ENCODE measurements around the gene VPS52.
A peak's percentile ranks its signal among the peaks of the same experiment; 100 is the strongest.

VPS52 gene

GRCh38 chr6:33209856-33210255, 61.8 kb downstream of the VPS52 start:
- H3K9me3 ChIP-seq (ENCODE audit: insufficient read depth, low read length), result no peaks in the 10 kb centered on the region
- TF ChIP-seq CTCF (IDR thresholded peaks at IDR 0.05; ENCODE audit: low read depth, low read length), result no peak
- no peak for TF ChIP-seq EZH2phosphoT487 (IDR thresholded peaks at IDR 0.05; ENCODE audit: low read depth)
- H3K4me3 ChIP-seq (ENCODE audit: low read length), result no peak overlapping the region
- H4K20me1 ChIP-seq (ENCODE audit: insufficient read depth, low read length), result no peaks in the 10 kb centered on the region; the same call in 1 of the 2 replicates
- H3K4me1 ChIP-seq (ENCODE audit: low read length), result peaks cover 26% of the 10 kb centered on the region
- H2AFZ ChIP-seq (ENCODE audit: low read depth, low read length), result no peak overlapping the region
- H3K4me2 ChIP-seq (ENCODE audit: low read length), result no peak overlapping the region
- H3K9ac ChIP-seq (ENCODE audit: low read length), result no peak overlapping the region
- H3K79me2 ChIP-seq (ENCODE audit: low read length), result no peaks in the 10 kb centered on the region
- H3K36me3 ChIP-seq (replicated peaks; ENCODE audit: low read depth, low read length), result peaks cover 3% of the 10 kb centered on the region
- no peak overlapping the region for H3K27ac ChIP-seq (ENCODE audit: low read length)
- H3K27me3 ChIP-seq (ENCODE audit: low read depth, low read length), result 0 out of 2 replicates have a peak, but pooled peaks cover 4% of the 10 kb centered on the region

- H3K9ac ChIP-seq (ENCODE audit: low read length), result peak within 1 kb of the TSS; percentile 98
- H4K20me1 ChIP-seq (ENCODE audit: insufficient read depth, low read length), result no peaks in the 10 kb centered on the region; the same call in 1 of the 2 replicates
- no peak within 1 kb of the TSS; the same call in 1 of the 2 replicates for H2AFZ ChIP-seq (ENCODE audit: low read depth, low read length)
- 0 out of 2 replicates have a peak, but pooled peaks cover under 1% of the 10 kb centered on the region for H3K27me3 ChIP-seq (ENCODE audit: low read depth, low read length)
- H3K4me3 ChIP-seq (ENCODE audit: low read length), result peak within 1 kb of the TSS; percentile 96
- peak within 1 kb of the TSS; percentile 96 for H3K4me2 ChIP-seq (ENCODE audit: low read length)
- H3K79me2 ChIP-seq (ENCODE audit: low read length), result no peaks in the 10 kb centered on the region
- TF ChIP-seq EZH2phosphoT487 (IDR thresholded peaks at IDR 0.05; ENCODE audit: low read depth), result no peak
- no peak for TF ChIP-seq CTCF (IDR thresholded peaks at IDR 0.05; ENCODE audit: low read depth, low read length)
- no peaks in the 10 kb centered on the region for H3K9me3 ChIP-seq (ENCODE audit: insufficient read depth, low read length)
- peaks cover 6% of the 10 kb centered on the region for H3K36me3 ChIP-seq (replicated peaks; ENCODE audit: low read depth, low read length)
- peaks cover 27% of the 10 kb centered on the region for H3K4me1 ChIP-seq (ENCODE audit: low read length)
- peak within 1 kb of the TSS; percentile 62 for H3K27ac ChIP-seq (ENCODE audit: low read length)
These were observed 63.3 kb downstream of the VPS52 start, which contains the start of gene RING1 for GRCh38 chr6:33208091-33208967. TSS of gene RING1 (plus strand) at chr6:33208500. CDS start at chr6:33208823, 323 bp downstream.

- H3K36me3 ChIP-seq (replicated peaks; ENCODE audit: low read depth, low read length), result peaks cover 9% of the 10 kb centered on the region
These were observed 64.1 kb downstream of the VPS52 start for GRCh38 chr6:33207552-33208090.

More at GRCh38 chr6:33207552-33208090, 64.1 kb downstream of the VPS52 start:
- Histone ChIP-seq H4K20me1 (ENCODE audit: insufficient read depth, low read length) (no peaks in the 10 kb centered on the region; the same call in 1 of the 2 replicates), H3K4me3 (ENCODE audit: low read length) (peak overlapping the region; percentile 96), H3K27ac (ENCODE audit: low read length) (peak overlapping the region; percentile 62), H3K9ac (ENCODE audit: low read length) (peak overlapping the region; percentile 98), H3K4me1 (ENCODE audit: low read length) (peaks cover 20% of the 10 kb centered on the region), H3K27me3 (ENCODE audit: low read depth, low read length) (no peaks in the 10 kb centered on the region), H2AFZ (ENCODE audit: low read depth, low read length) (no peak overlapping the region), H3K79me2 (ENCODE audit: low read length) (no peaks in the 10 kb centered on the region), H3K9me3 (ENCODE audit: insufficient read depth, low read length) (no peaks in the 10 kb centered on the region), H3K4me2 (ENCODE audit: low read length) (peak overlapping the region; percentile 96)
- TF ChIP-seq EZH2phosphoT487 (IDR thresholded peaks at IDR 0.05; ENCODE audit: low read depth) (no peak), CTCF (IDR thresholded peaks at IDR 0.05; ENCODE audit: low read depth, low read length) (no peak)

All from OCI-LY3 (cell line).